Nephron progenitor cell (in vitro differentiated cells): ENCODE data around the gene CACNB4.

Experiments
- DNase-seq: peaks from one replicate; pipeline ENCODE4 v3.0.0; 2021
- H3K27ac Mint-ChIP-seq: 2 replicates; pipeline ENCODE4 v1.8.0; 2021; ENCODE audit warnings: mild to moderate bottlenecking, moderate library complexity, mixed read lengths
- H3K27me3 Mint-ChIP-seq: 2 replicates; pipeline ENCODE4 v1.8.0; 2021; ENCODE audit warnings: mild to moderate bottlenecking, low read depth, mixed read lengths; ENCODE audit not compliant: poor library complexity
- H3K36me3 Mint-ChIP-seq: 2 replicates; pipeline ENCODE4 v1.8.0; 2021; ENCODE audit warnings: low read depth, mixed read lengths
- H3K4me1 Mint-ChIP-seq: 2 replicates; pipeline ENCODE4 v1.8.0; 2021; ENCODE audit warnings: mixed read lengths
- H3K4me3 Mint-ChIP-seq: 2 replicates; pipeline ENCODE4 v1.8.0; 2021; ENCODE audit warnings: mild to moderate bottlenecking, moderate library complexity, mixed read lengths
- H3K9me3 Mint-ChIP-seq: 2 replicates; pipeline ENCODE4 v1.8.0; 2021; ENCODE audit warnings: mild to moderate bottlenecking, moderate library complexity, mixed read lengths
- TF ChIP-seq, protein P1 (sequence below): fragments of 200-600 bp; sonication (generic); IDR thresholded peaks from 2 replicates; pipeline ENCODE4 v1.5.0; 2021; ENCODE audit warnings: antibody characterized with exemption

Gene CACNB4

GRCh38 chr2:151987484-151987883, 111.4 kb downstream of the CACNB4 start:
- TF ChIP-seq, protein P1, sequence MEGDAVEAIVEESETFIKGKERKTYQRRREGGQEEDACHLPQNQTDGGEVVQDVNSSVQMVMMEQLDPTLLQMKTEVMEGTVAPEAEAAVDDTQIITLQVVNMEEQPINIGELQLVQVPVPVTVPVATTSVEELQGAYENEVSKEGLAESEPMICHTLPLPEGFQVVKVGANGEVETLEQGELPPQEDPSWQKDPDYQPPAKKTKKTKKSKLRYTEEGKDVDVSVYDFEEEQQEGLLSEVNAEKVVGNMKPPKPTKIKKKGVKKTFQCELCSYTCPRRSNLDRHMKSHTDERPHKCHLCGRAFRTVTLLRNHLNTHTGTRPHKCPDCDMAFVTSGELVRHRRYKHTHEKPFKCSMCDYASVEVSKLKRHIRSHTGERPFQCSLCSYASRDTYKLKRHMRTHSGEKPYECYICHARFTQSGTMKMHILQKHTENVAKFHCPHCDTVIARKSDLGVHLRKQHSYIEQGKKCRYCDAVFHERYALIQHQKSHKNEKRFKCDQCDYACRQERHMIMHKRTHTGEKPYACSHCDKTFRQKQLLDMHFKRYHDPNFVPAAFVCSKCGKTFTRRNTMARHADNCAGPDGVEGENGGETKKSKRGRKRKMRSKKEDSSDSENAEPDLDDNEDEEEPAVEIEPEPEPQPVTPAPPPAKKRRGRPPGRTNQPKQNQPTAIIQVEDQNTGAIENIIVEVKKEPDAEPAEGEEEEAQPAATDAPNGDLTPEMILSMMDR: no peak

DNA sequence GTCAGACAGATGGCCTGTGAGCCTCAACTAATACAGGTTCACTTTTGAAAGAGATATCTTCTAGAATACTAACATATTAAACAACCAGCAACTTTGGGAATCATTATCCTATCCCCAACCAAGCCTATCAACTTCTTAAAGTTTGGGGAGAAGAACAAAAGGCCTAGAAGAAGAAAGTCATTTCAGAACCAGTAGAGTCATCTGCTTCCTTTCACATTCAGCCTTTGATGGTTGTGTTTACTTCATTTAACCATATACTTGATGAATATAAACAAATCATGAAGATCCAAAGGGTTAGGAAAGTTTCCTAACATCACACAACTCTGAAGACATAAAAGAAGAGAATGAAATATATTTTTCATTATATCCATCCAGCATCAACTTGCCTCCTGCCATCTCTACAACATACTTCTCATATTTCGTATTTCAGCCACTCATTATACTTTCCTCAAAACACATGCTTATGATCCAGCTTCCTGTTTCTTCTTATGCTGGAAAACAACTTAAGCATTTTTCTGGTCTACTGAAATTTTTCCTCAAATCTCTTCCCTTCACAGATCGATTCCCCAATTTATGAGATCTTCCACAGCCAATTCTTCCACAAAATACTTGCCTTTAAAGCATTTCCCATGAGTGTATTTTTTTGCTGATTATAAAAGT, 114.3 kb downstream of the CACNB4 start:
- Mint-ChIP-seq H3K27ac (no peak overlapping the region), H3K9me3 (peaks cover 22% of the 10 kb centered on the region), H3K36me3 (peaks cover 10% of the 10 kb centered on the region), H3K4me1 (peaks cover 15% of the 10 kb centered on the region), H3K4me3 (no peak overlapping the region), H3K27me3 (no peaks in the 10 kb centered on the region)
- TF ChIP-seq, protein P1: no peak
- no peak for DNase-seq

More at GRCh38 chr2:151987484-151987883, 111.4 kb downstream of the CACNB4 start:
- no peak overlapping the region for H3K4me3 Mint-ChIP-seq
- peaks cover 11% of the 10 kb centered on the region for H3K4me1 Mint-ChIP-seq
- H3K27ac Mint-ChIP-seq: no peak overlapping the region
- no peaks in the 10 kb centered on the region for H3K27me3 Mint-ChIP-seq
- H3K9me3 Mint-ChIP-seq: no peaks in the 10 kb centered on the region
- no peak for DNase-seq
- H3K36me3 Mint-ChIP-seq: no peaks in the 10 kb centered on the region

- TF ChIP-seq, protein P1: no peak
- peaks cover 10% of the 10 kb centered on the region for H3K36me3 Mint-ChIP-seq
- no peak overlapping the region for H3K4me3 Mint-ChIP-seq
- H3K9me3 Mint-ChIP-seq: peaks cover 27% of the 10 kb centered on the region
- H3K4me1 Mint-ChIP-seq: peaks cover 24% of the 10 kb centered on the region
- no peak for DNase-seq
- H3K27ac Mint-ChIP-seq: no peak overlapping the region
- H3K27me3 Mint-ChIP-seq: no peaks in the 10 kb centered on the region
Measured at GRCh38 chr2:151983221-151983620, 115.6 kb downstream of the CACNB4 start.

GRCh38 chr2:151981886-151982285, 117.0 kb downstream of the CACNB4 start:
- H3K27me3 Mint-ChIP-seq: no peaks in the 10 kb centered on the region
- peaks cover 24% of the 10 kb centered on the region for H3K4me1 Mint-ChIP-seq
- H3K4me3 Mint-ChIP-seq: no peak overlapping the region
- no peak for DNase-seq
- no peak overlapping the region for H3K27ac Mint-ChIP-seq
- TF ChIP-seq, protein P1: no peak
- H3K9me3 Mint-ChIP-seq: peaks cover 30% of the 10 kb centered on the region
- H3K36me3 Mint-ChIP-seq: peaks cover 10% of the 10 kb centered on the region

DNA sequence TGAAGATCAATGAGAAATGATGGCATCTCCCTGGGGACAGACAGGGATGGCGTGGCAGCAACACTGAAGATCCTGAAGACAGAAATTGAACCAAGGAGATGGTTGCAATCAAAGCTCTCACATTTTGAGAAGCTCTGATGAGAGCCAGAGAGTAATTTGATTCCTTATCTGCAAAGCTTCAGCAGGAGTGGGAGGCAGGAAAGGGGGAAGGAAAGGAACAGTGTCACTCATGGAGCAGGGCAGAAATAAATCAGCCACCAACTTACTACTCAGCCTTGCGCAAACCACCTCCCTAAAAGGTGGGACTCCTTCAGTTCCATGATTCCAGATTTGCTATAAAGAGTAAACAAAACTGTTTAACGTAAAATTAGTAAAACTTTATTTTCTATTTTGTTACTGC, 119.2 kb downstream of the CACNB4 start:
- no peak for DNase-seq
- Mint-ChIP-seq H3K27me3 (no peaks in the 10 kb centered on the region), H3K4me1 (peaks cover 39% of the 10 kb centered on the region), H3K36me3 (peaks cover 10% of the 10 kb centered on the region), H3K4me3 (peak overlapping the region; percentile 1), H3K9me3 (peaks cover 30% of the 10 kb centered on the region), H3K27ac (peak overlapping the region; percentile 26)
- TF ChIP-seq, protein P1: no peak

DNA sequence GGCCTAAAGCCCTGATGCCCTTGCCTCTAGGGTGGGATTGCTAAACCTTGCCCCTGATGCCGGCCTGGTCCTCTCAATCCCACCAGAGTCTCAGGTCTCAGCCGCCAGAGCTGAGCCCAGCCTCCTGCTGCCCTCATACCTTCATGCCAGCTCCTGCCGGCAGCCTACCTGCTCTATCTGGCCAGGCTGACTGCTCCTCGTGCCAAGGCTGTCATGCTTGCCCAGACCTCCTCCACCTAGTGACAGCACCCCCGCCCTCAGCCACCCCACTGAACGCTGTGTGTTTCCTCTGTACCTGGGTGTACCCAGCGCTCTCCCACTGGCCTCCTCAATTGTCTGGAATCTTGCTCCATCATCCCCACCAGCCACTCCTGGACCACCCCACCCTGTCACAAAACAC, 120.1 kb downstream of the CACNB4 start:
- TF ChIP-seq, protein P1: no peak
- H3K36me3 Mint-ChIP-seq: peaks cover 10% of the 10 kb centered on the region
- H3K9me3 Mint-ChIP-seq: peaks cover 30% of the 10 kb centered on the region
- DNase-seq: no peak
- H3K4me1 Mint-ChIP-seq: peaks cover 49% of the 10 kb centered on the region
- no peak overlapping the region for H3K27ac Mint-ChIP-seq
- no peaks in the 10 kb centered on the region for H3K27me3 Mint-ChIP-seq
- no peak overlapping the region for H3K4me3 Mint-ChIP-seq
